ENCODE measurements around the gene SPAG9. TPM values are rescaled to one million over a fixed set of nuclear protein-coding genes. Genes with fewer than 3 reads are reported as not detected.
A peak's percentile ranks its signal among the peaks of the same experiment; 100 is the strongest.

SPAG9 gene
- total RNA-seq, 1 experiment from 2014 or later = 144 TPM

- ChIA-PET CTCF (interaction anchor here (0.6 kb wide), 2 partner anchors 126 to 229 kb away, joined by 5 to 7 read pairs; no protein-coding TSS in a partner anchor), POLR2A (no interaction called here)
- no peak for TF ChIP-seq REST (IDR thresholded peaks at IDR 0.05; ENCODE audit: insufficient read depth in 1 of 2, low read depth in 2 of 2, low read length in 1 of 2)
- no peak for TF ChIP-seq POLR2AphosphoS5 (IDR thresholded peaks at IDR 0.05; ENCODE audit: low read depth, low read length)
- peak; percentile 61; the same call in 1 of the 2 replicates for TF ChIP-seq CTCF (IDR thresholded peaks at IDR 0.05)
- no peak for TF ChIP-seq TCF7L2 (IDR thresholded peaks at IDR 0.05; ENCODE audit: low read depth, low read length)
- TF ChIP-seq SIN3A (IDR thresholded peaks at IDR 0.05; ENCODE audit: borderline replicate concordance, insufficient read depth, low read depth, low read length) = no peak
- Histone ChIP-seq H3K27me3 (ENCODE audit: control insufficient read depth, insufficient read depth, low read length) (no peaks in the 10 kb centered on the region), H3K9me3 (ENCODE audit: control insufficient read depth, insufficient read depth, low read depth, low read length) (no peaks in the 10 kb centered on the region), H3K27ac (ENCODE audit: low read length) (no peak overlapping the region), H3K4me3 (ENCODE audit: low read depth in 2 of 2, low read length in 2 of 2) (no peak overlapping the region), H3K36me3 (ENCODE audit: control insufficient read depth, insufficient read depth, low read length) (peaks cover 46% of the 10 kb centered on the region), H3K4me1 (ENCODE audit: control insufficient read depth, insufficient read depth, low read length) (no peaks in the 10 kb centered on the region)
- DNase-seq (ENCODE audit: low read depth, low spot score) (peak; percentile 42), ATAC-seq (peak; percentile 82)
- no TSS peak for BruUV-seq (replicated peaks)
- intact Hi-C loops (cut with micrococcal nuclease; ENCODE audit: unreplicated experiment) = loop anchor here (1.0 to 5.0 kb wide), 2 partner anchors 56 to 152 kb away; partner anchors contain the start of gene NME1
- in situ Hi-C loops (cut with HindIII; ENCODE audit: low pct_unique_long_range_greater_than_20kb, low sequenced_read_pairs) = no loop called here
Measured at GRCh38 chr17:51000835-51001638, 119.6 kb downstream of the SPAG9 start.

GRCh38 chr17:50995668-50996067, 125.0 kb downstream of the SPAG9 start:
- DNase-seq (ENCODE audit: low read depth, low spot score) (no peak), ATAC-seq (no peak)
- H3K4me3 ChIP-seq (ENCODE audit: low read depth in 2 of 2, low read length in 2 of 2) = no peak overlapping the region
- in situ Hi-C loops (cut with HindIII; ENCODE audit: low pct_unique_long_range_greater_than_20kb, low sequenced_read_pairs) (no loop called here), intact Hi-C loops (cut with micrococcal nuclease; ENCODE audit: unreplicated experiment) (no loop called here)
- no peak overlapping the region for H3K27ac ChIP-seq (ENCODE audit: low read length)
- TF ChIP-seq CTCF (IDR thresholded peaks at IDR 0.05) = no peak
- no peak for TF ChIP-seq POLR2AphosphoS5 (IDR thresholded peaks at IDR 0.05; ENCODE audit: low read depth, low read length)
- TF ChIP-seq SIN3A (IDR thresholded peaks at IDR 0.05; ENCODE audit: borderline replicate concordance, insufficient read depth, low read depth, low read length) = no peak
- TF ChIP-seq REST (IDR thresholded peaks at IDR 0.05; ENCODE audit: insufficient read depth in 1 of 2, low read depth in 2 of 2, low read length in 1 of 2) = no peak
- no peak for TF ChIP-seq TCF7L2 (IDR thresholded peaks at IDR 0.05; ENCODE audit: low read depth, low read length)
- no peaks in the 10 kb centered on the region for H3K27me3 ChIP-seq (ENCODE audit: control insufficient read depth, insufficient read depth, low read length)
- ChIA-PET POLR2A (no interaction called here), CTCF (no interaction called here)
- peaks cover 38% of the 10 kb centered on the region for H3K36me3 ChIP-seq (ENCODE audit: control insufficient read depth, insufficient read depth, low read length)
- H3K9me3 ChIP-seq (ENCODE audit: control insufficient read depth, insufficient read depth, low read depth, low read length) = no peaks in the 10 kb centered on the region
- no TSS peak for BruUV-seq (replicated peaks)
- no peaks in the 10 kb centered on the region for H3K4me1 ChIP-seq (ENCODE audit: control insufficient read depth, insufficient read depth, low read length)

All from Panc1 (cell line).